PC-3 (cell line): ENCODE measurements around the gene NPY4R.
"Not testable (repeated sequence)": the region's sequence is repeated elsewhere in the genome, so short reads cannot be mapped to it uniquely, and the experiment has no call there.

Source experiments
- EZH2 ChIP-seq: fragments of 300-600 bp; sonication (generic); IDR thresholded peaks from one replicate; pipeline ENCODE4 v1.6.1; 2017; ENCODE audit warnings: antibody characterized with exemption, mild to moderate bottlenecking, low read length; ENCODE audit not compliant: unreplicated experiment
- EZH2phosphoT487 ChIP-seq: fragments of 300-600 bp; sonication (generic); IDR thresholded peaks from 2 replicates; pipeline ENCODE4 v1.6.1; 2018; ENCODE audit warnings: mild to moderate bottlenecking, antibody characterized with exemption, low read length, borderline replicate concordance
- TF ChIP-seq, protein P1 (sequence below): fragments of 300-600 bp; sonication (generic); conservative IDR thresholded peaks from 2 replicates; pipeline ENCODE4 v1.5.1; 2017; ENCODE audit warnings: antibody characterized with exemption, low read depth, mild to moderate bottlenecking, low read length

GRCh38 chr10:46450829-46451228 is 14.9 kb downstream of the NPY4R start:
- TF ChIP-seq, protein P1, sequence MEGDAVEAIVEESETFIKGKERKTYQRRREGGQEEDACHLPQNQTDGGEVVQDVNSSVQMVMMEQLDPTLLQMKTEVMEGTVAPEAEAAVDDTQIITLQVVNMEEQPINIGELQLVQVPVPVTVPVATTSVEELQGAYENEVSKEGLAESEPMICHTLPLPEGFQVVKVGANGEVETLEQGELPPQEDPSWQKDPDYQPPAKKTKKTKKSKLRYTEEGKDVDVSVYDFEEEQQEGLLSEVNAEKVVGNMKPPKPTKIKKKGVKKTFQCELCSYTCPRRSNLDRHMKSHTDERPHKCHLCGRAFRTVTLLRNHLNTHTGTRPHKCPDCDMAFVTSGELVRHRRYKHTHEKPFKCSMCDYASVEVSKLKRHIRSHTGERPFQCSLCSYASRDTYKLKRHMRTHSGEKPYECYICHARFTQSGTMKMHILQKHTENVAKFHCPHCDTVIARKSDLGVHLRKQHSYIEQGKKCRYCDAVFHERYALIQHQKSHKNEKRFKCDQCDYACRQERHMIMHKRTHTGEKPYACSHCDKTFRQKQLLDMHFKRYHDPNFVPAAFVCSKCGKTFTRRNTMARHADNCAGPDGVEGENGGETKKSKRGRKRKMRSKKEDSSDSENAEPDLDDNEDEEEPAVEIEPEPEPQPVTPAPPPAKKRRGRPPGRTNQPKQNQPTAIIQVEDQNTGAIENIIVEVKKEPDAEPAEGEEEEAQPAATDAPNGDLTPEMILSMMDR = not testable (repeated sequence)
- TF ChIP-seq EZH2, EZH2phosphoT487: not testable (repeated sequence)
